ENCODE results near the gene ZFYVE26. TPM values are rescaled to one million over a fixed set of nuclear protein-coding genes. Genes with fewer than 3 reads are reported as not detected.

ZFYVE26 gene
- total and polyA plus RNA-seq, 2 donors (not counting 1 experiment from before 2014, with no cell fraction given): 10.9 to 46.3 TPM

DNA sequence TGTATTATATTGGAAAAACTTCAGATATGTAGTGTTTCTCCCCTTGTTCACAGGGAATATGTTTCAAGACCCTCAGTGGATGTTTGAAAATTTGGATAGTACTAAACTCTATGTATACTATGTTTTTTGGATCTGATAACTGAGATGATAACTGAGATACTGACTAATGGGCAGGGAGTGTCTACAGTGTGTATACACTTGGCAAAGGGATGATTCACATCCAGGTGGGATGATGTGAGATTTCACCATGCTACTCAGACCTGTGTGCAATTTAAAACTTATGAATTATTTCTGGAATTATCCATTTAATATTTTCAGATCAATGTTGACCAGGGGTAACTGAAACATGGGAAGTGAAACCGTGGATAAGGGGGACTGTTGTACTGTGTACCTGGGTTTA is 17.0 kb upstream of the ZFYVE26 start:
- no peaks in the 10 kb centered on the region for H3K9me3 Mint-ChIP-seq (ENCODE audit: insufficient read depth)
- no peak overlapping the region for H3K4me3 Mint-ChIP-seq
- TF ChIP-seq EZH2 (IDR thresholded peaks at IDR 0.05; ENCODE audit: borderline replicate concordance, insufficient read depth, low read depth, low read length, poor library complexity, severe bottlenecking) (no peak), CTCF (IDR thresholded peaks at IDR 0.05) (no peak)
- no peaks in the 10 kb centered on the region for H3K27me3 Mint-ChIP-seq
- H3K27ac Mint-ChIP-seq: no peak overlapping the region
- Histone ChIP-seq H3K9me3 (ENCODE audit: control extremely low read depth in 1 of 3, control insufficient read depth in 2 of 3, insufficient read depth in 1 of 3, low read length in 2 of 3) (no peaks in the 10 kb centered on the region), H4K20me1 (ENCODE audit: control insufficient read depth, insufficient read depth, low read length, poor library complexity, severe bottlenecking) (no peaks in the 10 kb centered on the region), H3K27me3 (replicated peaks in 1 of 4; ENCODE audit: control extremely low read depth in 1 of 4, control insufficient read depth in 3 of 4, insufficient read depth in 4 of 4, low read length in 3 of 4) (no peaks in the 10 kb centered on the region), H3K4me2 (replicated peaks; ENCODE audit: low read depth, low read length, poor library complexity, severe bottlenecking) (no peak overlapping the region), H3K9ac (ENCODE audit: low read length) (no peak overlapping the region), H2AFZ (ENCODE audit: insufficient read depth, low read depth, low read length, poor library complexity, severe bottlenecking) (no peak overlapping the region), H3K27ac (ENCODE audit: low read length in 2 of 2) (no peak overlapping the region), H3K4me3 (ENCODE audit: control extremely low read depth in 1 of 5, extremely low read depth in 1 of 5, insufficient read depth in 1 of 5, low read depth in 2 of 5, low read length in 4 of 5) (no peak overlapping the region), H3K36me3 (replicated peaks in 1 of 2; ENCODE audit: control extremely low read depth in 1 of 2, control insufficient read depth in 1 of 2, extremely low read depth in 1 of 2, insufficient read depth in 2 of 2, low read length in 1 of 2) (peaks cover 0 to 5% of the 10 kb centered on the region in 2 experiments), H3K79me2 (ENCODE audit: control insufficient read depth, insufficient read depth, low read length) (no peaks in the 10 kb centered on the region), H3K4me1 (ENCODE audit: control insufficient read depth in 2 of 2, insufficient read depth in 2 of 2, low read length in 2 of 2) (no peaks in the 10 kb centered on the region)
- intact Hi-C loops (cut with micrococcal nuclease): no loop called here
- no peaks in the 10 kb centered on the region for H3K4me1 Mint-ChIP-seq
- ChIA-PET POLR2A (no interaction called here), CTCF (no interaction called here)
- no peak for ATAC-seq (ENCODE audit: low read depth)
- no CpG with 5 or more reads among the region's 1 CpG for WGBS (ENCODE audit: insufficient coverage)
- DNase-seq: no peak

DNA sequence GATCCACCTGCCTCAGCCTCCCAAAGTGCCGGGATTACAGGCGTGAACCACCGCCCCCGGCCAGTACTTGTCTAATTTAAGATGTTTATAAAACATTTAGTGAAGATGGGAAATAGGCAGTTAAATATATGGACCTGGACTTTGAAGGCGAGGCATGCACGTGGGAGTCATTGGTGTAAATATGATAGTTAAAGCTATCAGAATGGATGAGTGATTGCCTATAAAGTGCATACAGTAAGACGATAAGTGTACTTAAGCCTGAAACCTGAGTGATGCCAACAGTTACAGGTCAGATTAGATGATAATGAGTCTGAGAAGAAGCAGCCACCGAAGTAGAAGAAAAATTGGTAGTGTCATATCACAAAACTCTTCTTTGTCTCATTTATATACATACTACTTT is 14.7 kb upstream of the ZFYVE26 start:
- H2AFZ ChIP-seq (ENCODE audit: insufficient read depth, low read depth, low read length, poor library complexity, severe bottlenecking): no peak overlapping the region
- H3K4me3 Mint-ChIP-seq: no peak overlapping the region
- intact Hi-C loops (cut with micrococcal nuclease): no loop called here
- ATAC-seq (ENCODE audit: low read depth): no peak
- no peaks in the 10 kb centered on the region for H3K27me3 ChIP-seq (replicated peaks in 1 of 4; ENCODE audit: control extremely low read depth in 1 of 4, control insufficient read depth in 3 of 4, insufficient read depth in 4 of 4, low read length in 3 of 4)
- H3K27me3 Mint-ChIP-seq: no peaks in the 10 kb centered on the region
- no peak for DNase-seq
- H3K4me2 ChIP-seq (replicated peaks; ENCODE audit: low read depth, low read length, poor library complexity, severe bottlenecking): no peak overlapping the region
- H3K36me3 ChIP-seq (replicated peaks in 1 of 2; ENCODE audit: control extremely low read depth in 1 of 2, control insufficient read depth in 1 of 2, extremely low read depth in 1 of 2, insufficient read depth in 2 of 2, low read length in 1 of 2): peaks cover 0 to 8% of the 10 kb centered on the region in 2 experiments
- no peak overlapping the region for H3K9ac ChIP-seq (ENCODE audit: low read length)
- no peaks in the 10 kb centered on the region for H3K4me1 Mint-ChIP-seq
- no peaks in the 10 kb centered on the region for H3K9me3 ChIP-seq (ENCODE audit: control extremely low read depth in 1 of 3, control insufficient read depth in 2 of 3, insufficient read depth in 1 of 3, low read length in 2 of 3)
- H4K20me1 ChIP-seq (ENCODE audit: control insufficient read depth, insufficient read depth, low read length, poor library complexity, severe bottlenecking): no peaks in the 10 kb centered on the region
- H3K27ac ChIP-seq (ENCODE audit: low read length in 2 of 2): no peak overlapping the region
- CTCF ChIA-PET: no interaction called here
- WGBS (ENCODE audit: insufficient coverage): 93% methylated on average over 7 of the region's 8 CpGs
- H3K27ac Mint-ChIP-seq: no peak overlapping the region
- no peaks in the 10 kb centered on the region for H3K4me1 ChIP-seq (ENCODE audit: control insufficient read depth in 2 of 2, insufficient read depth in 2 of 2, low read length in 2 of 2)
- no peaks in the 10 kb centered on the region for H3K79me2 ChIP-seq (ENCODE audit: control insufficient read depth, insufficient read depth, low read length)
- POLR2A ChIA-PET: no interaction called here
- no peak overlapping the region for H3K4me3 ChIP-seq (ENCODE audit: control extremely low read depth in 1 of 5, extremely low read depth in 1 of 5, insufficient read depth in 1 of 5, low read depth in 2 of 5, low read length in 4 of 5)
- no peak for TF ChIP-seq EZH2 (IDR thresholded peaks at IDR 0.05; ENCODE audit: borderline replicate concordance, insufficient read depth, low read depth, low read length, poor library complexity, severe bottlenecking)
- TF ChIP-seq CTCF (IDR thresholded peaks at IDR 0.05): no peak
- H3K9me3 Mint-ChIP-seq (ENCODE audit: insufficient read depth): no peaks in the 10 kb centered on the region

All from B cell (primary cell).